Dermis blood vessel endothelial cell (primary cell): ENCODE measurements around the gene PLIN4. TPM values are rescaled to one million over a fixed set of nuclear protein-coding genes. Genes with fewer than 3 reads are reported as not detected.

Experiments used
- DNase-seq: peaks from one replicate; pipeline ENCODE4 v3.0.0; 2010
- total RNA-seq: library from RNA; depleted of rRNA; stranded (reverse); fragments of >200 nt; gene quantifications from 2 replicates; pipeline ENCODE4 v1.2.3, GENCODE V29; 2014

PLIN4 gene
- total RNA-seq, 1 donor from 2014 or later: 1.5 TPM

DNA sequence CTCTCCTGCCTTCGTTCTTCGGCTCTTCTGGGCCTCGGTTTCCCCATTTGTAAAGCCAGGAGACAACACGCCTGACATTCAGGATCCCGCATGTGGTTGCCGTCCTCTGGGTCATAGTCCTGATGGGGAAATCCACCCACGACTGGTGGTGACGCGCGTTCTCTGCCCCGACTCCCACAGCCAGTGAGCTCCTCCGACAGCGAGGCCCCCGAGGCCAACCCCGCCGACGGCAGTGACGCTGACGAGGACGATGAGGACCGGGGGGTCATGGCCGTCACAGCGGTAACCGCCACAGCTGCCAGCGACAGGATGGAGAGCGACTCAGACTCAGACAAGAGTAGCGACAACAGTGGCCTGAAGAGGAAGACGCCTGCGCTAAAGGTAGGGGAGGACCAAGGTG is 29.8 kb downstream of the PLIN4 start:
- DNase-seq: no peak

GRCh38 chr19:4487572-4487971 is 30.7 kb downstream of the PLIN4 start:
- no peak for DNase-seq

- DNase-seq: no peak
These were observed 34.9 kb downstream of the PLIN4 start for GRCh38 chr19:4483385-4483784.

- DNase-seq: no peak
These were observed 35.4 kb downstream of the PLIN4 start for GRCh38 chr19:4482721-4483364.

GRCh38 chr19:4477034-4477801 is 41.1 kb downstream of the PLIN4 start:
- no peak for DNase-seq

DNA sequence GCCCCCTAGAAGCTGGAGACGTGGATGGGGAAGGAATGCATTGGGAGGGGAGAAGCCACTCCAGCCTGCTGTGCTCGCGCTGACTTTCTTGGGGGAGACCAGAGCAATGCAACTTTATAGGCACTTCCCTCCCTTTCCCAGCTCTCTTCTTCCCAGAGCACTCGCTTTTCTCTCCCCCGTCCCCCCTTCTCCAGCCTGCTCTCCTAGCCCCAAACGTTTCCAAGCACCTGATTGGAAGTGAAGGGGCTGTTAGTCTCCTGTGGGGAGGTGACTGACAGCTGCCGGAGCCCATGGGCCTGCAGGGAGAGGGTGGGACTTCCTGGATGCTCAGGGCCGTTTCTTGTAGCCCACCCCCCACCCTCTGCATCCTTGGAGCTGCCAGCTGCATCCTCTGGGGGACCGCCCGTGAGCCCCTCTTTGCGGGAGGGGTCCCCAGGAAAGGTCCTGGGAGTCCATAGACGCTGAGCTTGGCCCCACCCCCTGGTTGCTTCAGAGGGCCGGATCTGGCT is 43.7 kb downstream of the PLIN4 start:
- peak; percentile 81 for DNase-seq

DNA sequence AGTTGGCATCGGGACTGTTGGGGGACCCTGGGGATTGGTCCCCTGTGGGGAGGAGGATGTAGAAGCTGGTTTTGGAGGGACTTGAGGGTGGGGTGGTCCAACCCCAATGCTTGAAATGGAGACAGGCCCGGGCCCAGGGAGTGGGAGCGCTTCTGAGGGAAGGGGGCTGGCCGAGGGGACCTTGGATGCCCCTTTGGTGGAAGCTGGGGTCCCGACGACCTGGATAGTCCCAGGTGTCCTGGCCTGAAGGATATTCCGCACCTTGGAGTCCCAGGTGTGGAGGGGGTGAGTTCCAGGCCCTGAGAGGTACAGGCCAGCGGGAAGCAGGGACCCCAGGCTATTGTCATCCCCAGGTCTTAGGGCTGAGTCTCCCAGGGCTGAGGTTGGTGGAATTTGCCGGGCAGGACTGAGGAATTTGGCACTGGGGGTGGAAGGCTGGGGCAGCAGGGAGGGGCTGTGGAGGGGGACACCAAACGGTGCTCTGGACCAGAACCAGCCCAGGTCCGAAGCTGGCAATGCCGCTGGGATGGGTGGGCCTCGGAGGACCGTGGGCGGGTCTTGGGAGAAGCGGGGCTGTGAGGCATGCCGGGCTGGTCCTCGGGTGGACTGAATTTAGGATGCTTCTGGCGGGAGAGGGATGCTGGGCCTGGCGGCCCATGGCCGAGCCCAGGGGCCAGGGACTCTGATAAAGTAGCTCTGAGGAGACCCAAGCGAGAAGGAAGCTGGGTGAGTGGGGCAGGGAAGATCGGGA is 44.3 kb downstream of the PLIN4 start:
- no peak for DNase-seq

DNA sequence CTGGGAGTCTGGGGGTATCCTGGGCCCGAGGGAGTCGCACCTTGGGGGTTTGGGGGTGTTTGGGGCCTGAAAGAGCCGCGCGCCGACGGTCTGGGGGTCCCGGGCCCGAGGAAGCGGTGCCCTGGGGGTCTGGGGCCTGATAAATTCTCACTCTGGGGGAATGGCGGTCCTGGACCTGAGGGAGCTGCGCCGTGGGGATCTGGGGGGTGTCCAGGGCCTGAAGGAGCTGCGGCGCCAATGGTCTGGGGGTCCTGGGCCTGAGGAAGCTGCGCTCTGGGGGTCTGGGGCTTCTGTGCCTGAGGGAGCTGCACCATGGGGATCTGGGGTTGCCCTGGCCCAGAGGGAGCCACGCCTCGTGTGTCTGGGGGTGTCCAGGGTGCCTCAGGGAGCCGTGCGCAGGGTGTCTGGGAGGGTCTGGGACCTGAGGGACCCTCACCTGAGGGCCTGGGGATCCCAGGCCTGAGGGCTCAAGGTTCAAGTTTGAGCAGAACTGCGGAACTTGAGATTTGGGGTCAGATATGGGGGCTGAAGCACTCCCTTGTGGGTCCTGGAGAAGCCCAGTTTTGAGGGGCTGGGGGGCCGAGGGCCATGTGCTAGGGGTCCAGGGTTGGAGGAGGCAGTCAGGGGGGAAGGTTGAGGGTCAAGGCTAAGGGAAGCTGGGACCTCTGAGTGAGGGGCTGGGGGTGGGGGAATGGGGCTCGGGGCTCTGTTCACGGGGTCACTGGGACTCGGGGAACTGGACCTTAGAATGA is 45.1 kb downstream of the PLIN4 start:
- no peak for DNase-seq

DNA sequence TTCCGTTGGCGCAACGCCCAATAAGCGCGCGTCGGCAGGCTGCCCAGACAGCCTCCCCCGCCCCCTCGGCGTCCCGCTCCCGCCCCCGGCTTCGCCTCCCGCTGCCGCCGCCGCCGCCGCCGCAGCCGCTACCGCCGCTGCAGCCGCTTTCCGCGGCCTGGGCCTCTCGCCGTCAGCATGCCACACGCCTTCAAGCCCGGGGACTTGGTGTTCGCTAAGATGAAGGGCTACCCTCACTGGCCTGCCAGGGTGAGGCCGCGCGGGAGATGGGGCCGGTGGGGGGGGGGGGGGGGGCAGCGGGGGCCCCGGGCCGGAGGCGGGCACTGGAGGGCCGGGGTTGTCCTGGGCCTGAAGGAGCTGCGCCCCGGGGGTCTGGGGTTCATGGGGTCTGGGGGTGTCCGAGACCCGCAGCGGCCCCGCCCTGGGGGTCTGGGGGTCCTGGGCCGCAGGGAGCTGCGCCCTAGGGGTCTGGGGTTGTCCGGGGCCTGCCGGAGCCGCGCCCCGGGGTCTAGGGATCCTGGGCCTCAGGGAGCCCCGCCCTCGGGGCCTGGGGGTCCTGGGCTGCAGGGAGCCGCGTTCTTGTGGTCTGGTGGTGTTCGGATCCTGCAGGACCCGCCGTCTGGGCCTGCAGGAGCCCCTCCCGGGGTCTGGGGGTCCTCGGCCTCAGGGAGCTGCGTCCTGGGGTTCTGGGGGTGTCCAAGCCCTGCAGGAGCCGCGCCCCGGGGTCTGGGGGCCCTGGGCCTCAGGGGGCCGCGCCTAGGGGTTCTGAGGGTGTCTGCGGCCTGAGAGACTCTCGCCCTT is 45.9 kb downstream of the PLIN4 start, which contains the start of gene HDGFL2:
Gene HDGFL2 (plus strand): TSS at position 124 of the 801 bp plus-strand sequence. CDS start 54 bp downstream, at position 178.
- DNase-seq: no peak

GRCh38 chr19:4471403-4472173 is 46.7 kb downstream of the PLIN4 start:
- peak; percentile 100 for DNase-seq

- DNase-seq: no peak
These were observed 50.5 kb downstream of the PLIN4 start for GRCh38 chr19:4467835-4468234.

GRCh38 chr19:4464815-4465581 is 53.3 kb downstream of the PLIN4 start:
- no peak for DNase-seq

GRCh38 chr19:4457654-4458395 is 60.5 kb downstream of the PLIN4 start, which contains the start of gene UBXN6:
Gene UBXN6 (minus strand): TSS chr19:4457794. CDS start chr19:4457697, 97 bp downstream.
- peak; percentile 99 for DNase-seq

DNA sequence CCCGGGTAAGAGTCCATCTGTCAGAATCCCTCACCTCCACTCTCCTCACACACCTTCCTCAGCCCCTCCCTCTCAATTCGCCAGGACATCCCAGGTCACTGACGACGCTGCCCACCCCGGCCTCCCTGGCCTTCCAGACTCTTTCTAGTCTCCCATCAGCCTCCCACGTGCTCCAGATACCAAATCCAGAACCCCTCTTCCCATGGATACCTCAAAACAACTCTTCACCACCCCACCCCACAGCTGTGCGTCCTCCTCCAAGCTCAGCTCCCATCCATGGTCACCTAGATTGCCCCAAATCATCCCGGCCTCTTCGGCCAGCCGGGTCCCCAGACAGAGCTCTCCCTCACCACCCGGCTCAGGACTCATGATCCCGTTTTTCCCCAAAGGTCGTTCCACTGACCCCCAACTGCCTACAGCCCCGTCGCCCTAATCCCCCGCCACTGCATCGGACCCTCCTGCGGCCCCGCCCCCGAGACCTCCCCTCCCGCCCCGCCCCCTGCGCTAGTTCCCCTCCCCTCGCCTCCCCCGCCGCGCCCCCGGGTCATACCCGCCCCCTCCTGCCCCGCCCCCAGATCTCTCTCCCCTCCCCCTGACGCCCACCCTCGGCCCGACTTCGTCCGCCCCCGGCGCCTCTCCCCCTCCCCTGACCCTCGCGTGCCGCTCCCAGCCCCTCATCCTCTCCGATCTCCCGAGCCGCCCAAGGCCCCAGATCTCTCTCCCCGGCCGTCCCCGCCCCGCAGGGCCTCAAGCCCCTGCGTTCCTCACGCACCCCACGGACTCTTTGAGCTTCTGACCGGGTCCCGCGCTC is 61.2 kb downstream of the PLIN4 start:
- DNase-seq: peak; percentile 72

DNA sequence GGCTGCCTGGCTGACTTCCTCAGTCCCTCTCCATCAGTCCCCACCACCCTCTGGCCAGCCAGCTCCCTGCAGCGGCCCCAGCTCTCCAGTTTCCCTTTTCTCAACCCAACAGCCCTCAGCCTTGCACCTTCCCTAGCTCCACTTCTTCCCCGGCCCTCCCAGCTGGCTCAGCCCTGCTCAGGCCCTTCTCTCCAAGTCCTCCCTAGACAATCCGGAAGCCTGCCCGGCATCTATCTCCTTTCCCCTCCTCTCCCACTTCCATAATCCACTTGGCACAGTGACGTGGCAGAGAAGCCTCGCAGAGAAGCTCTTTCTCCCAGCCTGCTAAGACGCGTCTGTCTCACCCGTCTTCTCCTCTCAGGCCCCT is 61.8 kb downstream of the PLIN4 start:
- peak; percentile 61 for DNase-seq

DNA sequence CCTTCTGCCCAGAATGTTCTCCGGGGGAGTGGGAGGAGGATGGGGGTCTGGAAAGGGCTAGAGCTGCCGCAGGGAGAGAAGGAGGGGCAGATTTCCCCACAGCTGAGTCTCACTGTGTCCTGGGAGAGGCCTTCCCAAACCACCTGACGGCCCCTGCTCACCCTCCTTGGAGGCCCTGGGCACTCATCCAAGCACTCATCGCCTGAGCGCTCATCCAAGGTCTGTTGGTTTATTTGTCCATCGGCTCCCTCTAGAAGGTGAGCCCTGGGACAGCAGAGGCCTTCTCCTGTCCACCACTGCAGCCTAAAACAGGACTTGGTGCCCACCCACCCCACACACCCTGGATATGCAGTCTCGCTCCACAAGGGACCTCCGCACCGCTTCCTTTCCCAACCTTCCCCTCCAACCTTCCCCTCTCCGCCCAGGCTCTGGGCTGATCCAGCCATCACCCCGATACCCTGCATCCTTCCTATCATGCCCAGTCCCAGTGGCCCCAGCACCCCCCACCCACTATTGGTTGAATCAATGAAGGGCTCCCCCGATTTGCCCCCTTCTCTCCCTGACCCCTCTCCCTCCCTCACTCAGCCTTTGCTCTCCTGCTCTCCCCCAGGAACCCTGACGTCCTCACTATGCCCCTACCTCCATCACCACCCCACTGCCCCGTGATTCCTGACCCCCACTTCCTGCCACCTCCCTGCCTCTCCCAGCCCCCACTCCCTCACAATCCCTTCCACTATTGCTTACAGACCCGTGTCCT is 62.4 kb downstream of the PLIN4 start:
- peak; percentile 15 for DNase-seq
